DMS114 treated with DMSO at 0.1 percent for 48 hours (cell line): ENCODE data around the gene SEMA4A.
"Not testable (repeated sequence)": the region's sequence is repeated elsewhere in the genome, so short reads cannot be mapped to it uniquely, and the experiment has no call there.

ENCODE experiments used
- DNase-seq: peaks from one replicate; lab custom pipeline; 2025; ENCODE audit not compliant: unreplicated experiment; lab: John Stamatoyannopoulos, UW

The SEMA4A gene

DNA sequence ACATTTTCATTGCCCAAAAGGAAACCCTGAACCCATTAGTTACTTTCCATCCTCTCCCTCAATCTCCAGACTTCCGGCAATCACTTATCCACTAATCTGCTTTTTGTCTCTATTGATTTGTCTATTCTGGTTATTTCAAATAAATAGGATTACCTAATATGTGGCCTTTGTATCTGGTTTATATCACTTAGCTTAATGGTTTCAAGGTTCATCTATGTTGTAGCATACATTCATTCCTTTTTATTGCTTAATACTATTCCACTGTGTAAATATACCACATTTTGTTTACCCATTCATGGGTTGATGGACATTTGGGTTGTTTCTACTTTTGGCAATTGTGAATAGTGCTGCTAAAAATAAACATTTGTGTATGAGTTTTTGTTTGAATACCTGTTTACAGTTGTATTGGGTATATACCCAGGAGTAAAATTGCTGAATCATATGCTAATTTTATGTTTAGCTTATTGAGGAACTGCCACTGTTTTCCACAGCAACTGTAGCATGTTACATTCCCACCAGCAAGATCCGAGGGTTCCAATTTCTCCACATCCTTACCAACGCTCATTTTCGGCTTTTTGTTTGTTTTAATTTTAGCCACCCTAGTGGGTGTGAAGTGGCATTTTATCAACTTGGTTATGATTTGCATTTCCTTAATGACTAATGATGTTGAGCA, 38.0 kb downstream of the SEMA4A start:
- no peak for DNase-seq

GRCh38 chr1:156193208-156193487, 39.8 kb downstream of the SEMA4A start:
- DNase-seq, result no peak

- DNase-seq, result peak; percentile 100
Observed at GRCh38 chr1:156193488-156194299, 40.3 kb downstream of the SEMA4A start, which contains the start of gene SLC25A44. SLC25A44 (plus strand) TSS chr1:156194104; CDS start chr1:156199848, 5,744 bp downstream.

- no peak for DNase-seq
Observed at GRCh38 chr1:156194300-156194652, 40.9 kb downstream of the SEMA4A start.

GRCh38 chr1:156195853-156196252, 42.5 kb downstream of the SEMA4A start:
- no peak for DNase-seq

GRCh38 chr1:156196445-156196844, 43.1 kb downstream of the SEMA4A start:
- no peak for DNase-seq

- DNase-seq, result no peak
Observed at GRCh38 chr1:156198831-156199349, 45.5 kb downstream of the SEMA4A start.

- no peak for DNase-seq
Observed at GRCh38 chr1:156200044-156200443, 46.7 kb downstream of the SEMA4A start.

DNA sequence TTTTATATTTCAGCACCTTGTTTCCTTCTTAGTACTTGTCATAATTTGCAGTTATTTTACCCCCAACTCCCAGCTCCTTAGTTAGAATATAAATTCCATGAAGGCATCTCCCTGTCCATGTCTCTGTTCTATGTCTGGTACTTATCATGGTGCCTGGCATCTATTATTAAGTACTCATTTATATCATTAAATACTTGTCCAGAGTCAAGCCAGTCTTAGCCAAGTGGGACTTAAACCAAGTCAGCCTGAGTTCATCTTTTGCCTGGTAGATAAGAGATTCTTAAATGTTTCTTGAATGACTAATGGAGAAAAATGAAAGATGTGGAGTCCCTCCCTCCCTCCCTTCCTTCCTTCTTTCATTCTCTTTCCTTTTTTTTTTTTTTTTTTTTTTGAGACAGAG, 49.9 kb downstream of the SEMA4A start:
- no peak for DNase-seq

DNA sequence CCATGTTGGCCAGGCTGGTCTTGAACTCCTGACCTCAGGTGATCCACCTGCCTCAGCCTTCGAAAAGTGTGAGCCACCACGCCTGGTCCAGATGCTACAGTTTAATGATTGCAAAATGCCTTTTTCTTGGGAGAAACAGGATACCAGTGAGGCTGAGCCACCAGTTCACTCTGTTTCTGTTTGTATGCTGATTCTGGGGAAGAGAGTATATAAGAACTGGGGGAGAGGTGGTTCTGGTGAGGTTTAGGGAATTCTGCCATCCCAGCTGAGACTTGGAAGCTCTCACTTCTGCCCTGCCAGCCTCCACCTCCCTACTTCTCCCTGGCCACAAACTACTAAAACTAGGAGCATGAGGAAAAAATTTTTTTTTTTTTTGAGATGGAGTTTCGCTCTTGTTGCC, 51.3 kb downstream of the SEMA4A start:
- no peak for DNase-seq

GRCh38 chr1:156211243-156211642, 57.9 kb downstream of the SEMA4A start:
- no peak for DNase-seq

DNA sequence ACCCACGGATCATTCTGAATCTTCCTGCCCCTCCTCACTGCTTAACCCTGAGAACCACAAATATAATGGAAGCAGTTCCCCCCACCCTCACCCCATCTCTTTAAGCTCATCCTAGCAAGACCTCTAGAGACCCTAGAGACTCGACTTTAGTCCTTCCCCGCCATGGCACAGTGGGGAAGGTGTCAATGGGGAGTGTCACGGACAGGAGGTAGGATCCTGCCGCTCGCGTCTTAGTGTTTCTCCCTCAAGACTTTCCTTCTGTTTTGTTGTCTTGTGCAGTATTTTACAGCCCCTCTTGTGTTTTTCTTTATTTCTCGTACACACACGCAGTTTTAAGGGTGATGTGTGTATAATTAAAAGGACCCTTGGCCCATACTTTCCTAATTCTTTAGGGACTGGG, 58.7 kb downstream of the SEMA4A start:
- DNase-seq, result no peak

DNA sequence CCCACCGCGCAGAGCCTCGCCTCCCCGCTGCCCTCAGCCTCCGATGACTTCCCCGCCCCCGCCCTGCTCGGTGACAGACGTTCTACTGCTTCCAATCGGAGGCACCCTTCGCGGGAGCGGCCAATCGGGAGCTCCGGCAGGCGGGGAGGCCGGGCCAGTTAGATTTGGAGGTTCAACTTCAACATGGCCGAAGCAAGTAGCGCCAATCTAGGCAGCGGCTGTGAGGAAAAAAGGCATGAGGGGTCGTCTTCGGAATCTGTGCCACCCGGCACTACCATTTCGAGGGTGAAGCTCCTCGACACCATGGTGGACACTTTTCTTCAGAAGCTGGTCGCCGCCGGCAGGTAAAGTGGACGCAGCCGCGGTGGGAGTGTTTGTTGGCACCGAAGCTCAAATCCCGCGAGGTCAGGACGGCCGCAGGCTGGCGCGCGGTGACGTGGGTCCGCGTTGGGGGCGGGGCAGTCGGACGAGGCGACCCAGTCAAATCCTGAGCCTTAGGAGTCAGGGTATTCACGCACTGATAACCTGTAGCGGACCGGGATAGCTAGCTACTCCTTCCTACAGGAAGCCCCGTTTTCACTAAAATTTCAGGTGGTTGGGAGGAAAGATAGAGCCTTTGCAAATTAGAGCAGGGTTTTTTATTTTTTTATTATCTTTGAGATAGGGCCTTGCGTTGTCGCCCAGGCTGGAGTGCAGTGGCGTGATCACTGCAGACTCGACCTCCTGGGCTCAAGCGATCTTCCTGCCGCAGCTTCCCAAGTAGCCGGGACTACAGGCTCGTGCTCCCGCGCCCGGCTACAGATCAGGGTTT, 59.7 kb downstream of the SEMA4A start, which contains the start of gene PMF1:
PMF1 (plus strand) TSS at position 175 of the 811 bp plus-strand sequence; CDS start at position 184, 9 bp downstream.
- DNase-seq, result peak; percentile 98

- DNase-seq, result no peak
Observed at GRCh38 chr1:156213644-156213966, 60.2 kb downstream of the SEMA4A start.

- DNase-seq, result no peak
Observed at GRCh38 chr1:156214024-156214748, 60.8 kb downstream of the SEMA4A start.

DNA sequence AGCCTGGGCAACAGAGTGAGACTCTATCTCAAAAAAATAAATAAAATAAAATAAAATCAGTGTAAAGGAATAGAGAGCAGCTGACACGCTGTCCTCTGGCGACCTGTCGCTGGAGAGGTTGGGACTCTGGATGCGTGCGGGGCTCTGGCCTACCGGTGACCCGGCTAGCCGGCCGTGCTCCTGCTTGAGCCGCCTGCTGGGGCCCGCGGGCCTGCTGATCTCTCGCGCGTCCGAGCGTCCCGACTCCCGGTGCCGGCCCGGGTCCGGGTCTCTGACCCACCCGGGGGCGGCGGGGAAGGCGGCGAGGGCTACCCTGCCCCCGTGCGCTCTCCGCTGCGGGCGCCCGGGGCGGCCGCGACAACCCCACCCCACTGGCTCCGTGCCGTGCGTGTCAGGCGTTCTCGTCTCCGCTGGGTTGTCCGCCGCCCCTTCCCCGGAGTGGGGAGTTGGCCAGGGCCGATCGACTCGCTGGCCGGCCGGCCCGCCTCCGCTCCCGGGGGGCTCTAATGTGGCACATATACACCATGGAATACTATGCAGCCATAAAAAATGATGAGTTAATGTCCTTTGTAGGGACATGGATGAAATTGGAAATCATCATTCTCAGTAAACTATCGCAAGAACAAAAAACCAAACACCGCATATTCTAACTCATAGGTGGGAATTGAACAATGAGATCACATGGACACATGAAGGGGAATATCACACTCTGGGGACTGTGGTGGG, 63.1 kb downstream of the SEMA4A start:
- DNase-seq, result not testable (repeated sequence)

- no peak for DNase-seq
Observed at GRCh38 chr1:156217871-156218270, 64.5 kb downstream of the SEMA4A start.

GRCh38 chr1:156220226-156220625, 66.8 kb downstream of the SEMA4A start:
- DNase-seq, result no peak

- DNase-seq, result no peak
Observed at GRCh38 chr1:156221986-156222692, 68.8 kb downstream of the SEMA4A start.

DNA sequence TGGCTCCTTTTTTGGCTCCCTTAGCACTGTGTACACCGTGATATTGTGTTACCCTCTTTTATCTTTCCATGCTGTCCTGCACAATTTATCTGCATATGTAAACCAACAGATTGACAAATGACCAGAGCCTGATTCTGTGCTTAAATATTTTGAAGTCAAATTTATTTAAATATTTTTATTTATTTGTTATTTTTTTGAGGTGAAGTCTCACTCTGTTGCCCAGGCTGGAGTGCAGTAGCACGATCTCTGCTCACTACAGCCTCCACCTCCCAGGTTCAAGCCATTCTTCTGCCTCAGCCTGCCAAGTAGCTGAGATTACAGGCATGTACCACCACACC, 72.3 kb downstream of the SEMA4A start:
- DNase-seq, result no peak
